Mesendoderm (in vitro differentiated cells): ENCODE data around the gene ACACA.

Experiments
- DNase-seq: peaks from one replicate; pipeline ENCODE4 v3.0.0; 2013
- H2AK5ac ChIP-seq: 2 replicates; pipeline ENCODE4 v1.6.1; 2013; ENCODE audit warnings: low read length, inconsistent platforms
- H2BK120ac ChIP-seq: 2 replicates; pipeline ENCODE4 v1.6.1; 2013; ENCODE audit warnings: low read depth, mild to moderate bottlenecking, low read length, moderate library complexity, mixed read lengths
- H2BK15ac ChIP-seq: replicated peaks from 2 replicates; pipeline ENCODE4 v1.6.1; 2013; ENCODE audit warnings: low read depth, mild to moderate bottlenecking, moderate library complexity
- H2BK5ac ChIP-seq: 2 replicates; pipeline ENCODE4 v1.6.1; 2013; ENCODE audit warnings: low read length, inconsistent platforms
- H3K18ac ChIP-seq: 2 replicates; pipeline ENCODE4 v1.6.1; 2013; ENCODE audit warnings: mild to moderate bottlenecking, low read length, mixed read lengths
- H3K23ac ChIP-seq: one replicate; pipeline ENCODE4 v1.6.1; 2013; ENCODE audit warnings: low read length
- H3K27ac ChIP-seq: 2 replicates; pipeline ENCODE4 v1.5.1; 2013; ENCODE audit warnings: low read depth, mild to moderate bottlenecking, inconsistent platforms, low read length, moderate library complexity
- H3K27me3 ChIP-seq: 2 replicates; pipeline ENCODE4 v1.6.1; 2013; ENCODE audit warnings: low read length, control low read depth, mild to moderate bottlenecking, inconsistent platforms; ENCODE audit not compliant: insufficient read depth, poor library complexity
- H3K36me3 ChIP-seq: 2 replicates; pipeline ENCODE4 v1.6.1; 2013; ENCODE audit warnings: low read length, inconsistent platforms; ENCODE audit not compliant: control insufficient read depth, insufficient read depth
- H3K4ac ChIP-seq: one replicate; pipeline ENCODE4 v1.6.1; 2013; ENCODE audit warnings: low read depth, mild to moderate bottlenecking, low read length, moderate library complexity
- H3K4me1 ChIP-seq: 2 replicates; pipeline ENCODE4 v1.6.1; 2013; ENCODE audit warnings: low read depth, low read length, inconsistent platforms; ENCODE audit not compliant: control insufficient read depth
- H3K4me2 ChIP-seq: 2 replicates; pipeline ENCODE4 v1.6.1; 2013; ENCODE audit warnings: low read length
- H3K4me3 ChIP-seq: 2 replicates; pipeline ENCODE4 v1.5.1; 2013; ENCODE audit warnings: mild to moderate bottlenecking, low read length
- H3K56ac ChIP-seq: one replicate; pipeline ENCODE4 v1.6.1; 2013; ENCODE audit warnings: low read length
- H3K79me1 ChIP-seq: 2 replicates; pipeline ENCODE4 v1.6.1; 2013; ENCODE audit warnings: low read length, inconsistent platforms
- H3K79me2 ChIP-seq: 2 replicates; pipeline ENCODE4 v1.6.1; 2013; ENCODE audit warnings: mild to moderate bottlenecking, low read length; ENCODE audit not compliant: control insufficient read depth, insufficient read depth
- H3K9ac ChIP-seq: 2 replicates; pipeline ENCODE4 v1.6.1; 2013; ENCODE audit warnings: low read length, inconsistent platforms
- H4K5ac ChIP-seq: one replicate; pipeline ENCODE4 v1.6.1; 2013; ENCODE audit warnings: low read length
- H4K8ac ChIP-seq: one replicate; pipeline ENCODE4 v1.6.1; 2013; ENCODE audit warnings: low read depth, mild to moderate bottlenecking, control low read depth, low read length, moderate library complexity
- WGBS: extraction: QIAGEN DNeasy Blood & Tissue Kit; methylation state at CpG from one replicate; pipeline ENCODE4 v1.1.7; 2013; ENCODE audit warnings: low lambda C conversion rate, missing lambda C conversion rate; ENCODE audit not compliant: insufficient coverage; ENCODE audit errors: extremely low coverage; 5-methylcytosine and 5-hydroxymethylcytosine counted together

ACACA gene

DNA sequence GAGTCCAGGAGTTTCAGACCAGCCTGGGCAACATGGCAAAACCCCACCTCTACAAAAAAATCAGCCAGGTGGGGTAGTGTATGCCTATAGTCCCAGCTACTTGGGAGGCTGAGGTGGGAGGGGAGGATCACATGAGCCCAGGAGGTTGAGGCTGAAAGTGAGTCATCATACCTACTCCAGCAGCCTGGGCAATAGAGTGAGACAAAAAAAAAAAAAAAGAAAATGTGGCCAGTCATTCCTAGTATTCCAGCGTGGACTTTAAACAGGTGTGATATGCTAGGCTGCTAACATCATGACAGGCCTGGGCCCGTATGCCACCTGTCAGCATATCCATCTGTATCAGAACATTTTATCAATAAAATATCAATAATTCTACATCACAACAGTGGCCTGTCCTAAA lies 314.6 kb downstream of the ACACA start:
- DNase-seq: no peak
- no peak overlapping the region for H3K4ac ChIP-seq
- no peak overlapping the region for H2BK5ac ChIP-seq
- no peak overlapping the region for H3K56ac ChIP-seq
- H2AK5ac ChIP-seq: no peak overlapping the region
- no peaks in the 10 kb centered on the region for H3K4me1 ChIP-seq
- H2BK15ac ChIP-seq: no peak overlapping the region
- no peak overlapping the region for H4K5ac ChIP-seq
- no peaks in the 10 kb centered on the region for H3K27me3 ChIP-seq
- H3K36me3 ChIP-seq: peaks cover 15% of the 10 kb centered on the region
- H3K4me2 ChIP-seq: no peak overlapping the region
- no peak overlapping the region for H3K23ac ChIP-seq
- no CpG with 5 or more reads among the region's 2 CpGs for WGBS
- no peak overlapping the region for H3K9ac ChIP-seq
- no peaks in the 10 kb centered on the region for H3K79me1 ChIP-seq
- no peak overlapping the region for H2BK120ac ChIP-seq
- no peak overlapping the region for H4K8ac ChIP-seq
- H3K18ac ChIP-seq: no peak overlapping the region
- H3K79me2 ChIP-seq: no peaks in the 10 kb centered on the region
- H3K4me3 ChIP-seq: no peak overlapping the region
- no peak overlapping the region for H3K27ac ChIP-seq

GRCh38 chr17:37090941-37091340 lies 315.7 kb downstream of the ACACA start:
- no peak overlapping the region for H3K9ac ChIP-seq
- no peak overlapping the region for H2BK15ac ChIP-seq
- no peak overlapping the region for H3K18ac ChIP-seq
- no peaks in the 10 kb centered on the region for H3K79me2 ChIP-seq
- no peak overlapping the region for H2BK5ac ChIP-seq
- H3K36me3 ChIP-seq: peaks cover 10% of the 10 kb centered on the region
- WGBS: no CpG with 5 or more reads among the region's 3 CpGs
- H3K4me3 ChIP-seq: no peak overlapping the region
- peak overlapping the region; percentile 15 for H3K56ac ChIP-seq
- no peak overlapping the region for H3K4me2 ChIP-seq
- no peak overlapping the region for H3K4ac ChIP-seq
- no peak for DNase-seq
- no peak overlapping the region for H2AK5ac ChIP-seq
- no peak overlapping the region for H3K27ac ChIP-seq
- no peak overlapping the region for H3K23ac ChIP-seq
- no peak overlapping the region for H4K8ac ChIP-seq
- H2BK120ac ChIP-seq: no peak overlapping the region
- H4K5ac ChIP-seq: no peak overlapping the region
- H3K79me1 ChIP-seq: no peaks in the 10 kb centered on the region
- no peaks in the 10 kb centered on the region for H3K27me3 ChIP-seq
- no peaks in the 10 kb centered on the region for H3K4me1 ChIP-seq

DNA sequence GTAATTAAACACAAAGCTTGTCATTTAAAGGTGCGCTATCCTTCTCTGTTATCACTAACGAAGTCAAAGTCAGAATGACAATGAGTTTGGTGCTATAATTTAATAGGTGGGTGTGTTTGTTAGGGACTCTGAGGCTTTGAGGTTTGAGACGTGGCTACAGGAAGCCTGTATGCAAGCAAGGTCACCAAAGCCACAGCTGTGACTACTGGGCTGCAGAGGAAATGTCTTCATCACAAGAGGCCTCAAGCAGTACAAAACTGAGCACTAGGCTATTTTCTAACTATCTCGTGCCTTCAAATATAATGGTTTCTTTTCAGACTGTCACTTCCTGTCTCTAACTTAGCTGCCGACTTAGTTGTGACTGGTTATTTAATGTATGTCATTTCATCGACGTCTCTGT lies 316.7 kb downstream of the ACACA start:
- Histone ChIP-seq H3K18ac (no peak overlapping the region), H2BK5ac (no peak overlapping the region), H3K27ac (no peak overlapping the region), H2BK120ac (no peak overlapping the region), H3K9ac (no peak overlapping the region), H2BK15ac (no peak overlapping the region), H3K36me3 (peaks cover 9% of the 10 kb centered on the region), H3K56ac (no peak overlapping the region), H3K79me1 (no peaks in the 10 kb centered on the region), H3K27me3 (no peaks in the 10 kb centered on the region), H4K8ac (no peak overlapping the region), H3K4ac (no peak overlapping the region), H3K79me2 (no peaks in the 10 kb centered on the region), H3K4me1 (no peaks in the 10 kb centered on the region), H2AK5ac (no peak overlapping the region), H4K5ac (no peak overlapping the region), H3K4me2 (no peak overlapping the region), H3K23ac (no peak overlapping the region), H3K4me3 (no peak overlapping the region)
- no peak for DNase-seq
- WGBS: no CpG with 5 or more reads among the region's 7 CpGs

DNA sequence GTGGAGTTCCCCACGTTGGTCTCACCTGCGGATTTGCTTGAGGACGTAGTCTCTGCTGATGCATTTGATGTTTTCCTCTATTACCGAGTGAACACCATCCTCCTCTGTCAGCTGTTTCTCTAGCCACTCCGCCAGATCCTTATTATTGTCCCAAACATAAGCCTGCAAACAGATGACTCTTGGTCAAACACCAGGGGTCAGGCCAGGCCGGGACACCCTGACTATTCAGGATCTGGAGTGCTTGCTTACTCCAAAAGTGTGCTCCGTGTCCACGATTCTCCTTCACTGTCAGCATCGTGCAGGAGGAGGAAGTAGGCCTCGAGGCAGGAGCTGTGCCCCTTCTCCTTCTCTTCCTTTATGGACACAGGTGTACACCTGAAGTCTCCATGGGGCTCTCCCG lies 317.7 kb downstream of the ACACA start:
- H3K4me3 ChIP-seq: no peak overlapping the region
- no peak for DNase-seq
- H2AK5ac ChIP-seq: no peak overlapping the region
- no peak overlapping the region for H3K56ac ChIP-seq
- H3K4me2 ChIP-seq: no peak overlapping the region
- no peak overlapping the region for H3K9ac ChIP-seq
- peaks cover 8% of the 10 kb centered on the region for H3K36me3 ChIP-seq
- no peak overlapping the region for H2BK120ac ChIP-seq
- no peak overlapping the region for H2BK5ac ChIP-seq
- H3K4ac ChIP-seq: no peak overlapping the region
- H3K79me1 ChIP-seq: no peaks in the 10 kb centered on the region
- H2BK15ac ChIP-seq: no peak overlapping the region
- H4K8ac ChIP-seq: no peak overlapping the region
- H3K18ac ChIP-seq: no peak overlapping the region
- no peak overlapping the region for H3K27ac ChIP-seq
- no CpG with 5 or more reads among the region's 11 CpGs for WGBS
- no peak overlapping the region for H4K5ac ChIP-seq
- H3K79me2 ChIP-seq: no peaks in the 10 kb centered on the region
- H3K23ac ChIP-seq: no peak overlapping the region
- no peaks in the 10 kb centered on the region for H3K27me3 ChIP-seq
- no peaks in the 10 kb centered on the region for H3K4me1 ChIP-seq

GRCh38 chr17:37088459-37088858 lies 318.2 kb downstream of the ACACA start:
- H3K23ac ChIP-seq: no peak overlapping the region
- H3K4me3 ChIP-seq: no peak overlapping the region
- H2BK120ac ChIP-seq: no peak overlapping the region
- no peak overlapping the region for H3K27ac ChIP-seq
- no peaks in the 10 kb centered on the region for H3K27me3 ChIP-seq
- H3K4me1 ChIP-seq: no peaks in the 10 kb centered on the region
- H3K9ac ChIP-seq: no peak overlapping the region
- no peaks in the 10 kb centered on the region for H3K79me1 ChIP-seq
- no peak overlapping the region for H3K4ac ChIP-seq
- no peak overlapping the region for H3K4me2 ChIP-seq
- H3K56ac ChIP-seq: no peak overlapping the region
- no CpG with 5 or more reads among the region's 3 CpGs for WGBS
- no peak for DNase-seq
- H2BK5ac ChIP-seq: no peak overlapping the region
- H4K8ac ChIP-seq: no peak overlapping the region
- H2BK15ac ChIP-seq: no peak overlapping the region
- no peaks in the 10 kb centered on the region for H3K79me2 ChIP-seq
- no peak overlapping the region for H3K18ac ChIP-seq
- H2AK5ac ChIP-seq: no peak overlapping the region
- peaks cover 8% of the 10 kb centered on the region for H3K36me3 ChIP-seq
- no peak overlapping the region for H4K5ac ChIP-seq

- H3K4me2 ChIP-seq: no peak overlapping the region
- no peak overlapping the region for H3K56ac ChIP-seq
- no peak overlapping the region for H3K4ac ChIP-seq
- H3K18ac ChIP-seq: no peak overlapping the region
- no peak overlapping the region for H3K4me3 ChIP-seq
- H2BK5ac ChIP-seq: no peak overlapping the region
- no CpG with 5 or more reads among the region's 5 CpGs for WGBS
- no peak overlapping the region for H3K27ac ChIP-seq
- no peak overlapping the region for H3K9ac ChIP-seq
- DNase-seq: no peak
- H3K79me1 ChIP-seq: no peaks in the 10 kb centered on the region
- H2AK5ac ChIP-seq: no peak overlapping the region
- no peak overlapping the region for H4K5ac ChIP-seq
- H3K27me3 ChIP-seq: no peaks in the 10 kb centered on the region
- H3K4me1 ChIP-seq: peaks cover under 1% of the 10 kb centered on the region
- H2BK120ac ChIP-seq: no peak overlapping the region
- no peak overlapping the region for H4K8ac ChIP-seq
- H3K36me3 ChIP-seq: peaks cover 8% of the 10 kb centered on the region
- H2BK15ac ChIP-seq: no peak overlapping the region
- H3K79me2 ChIP-seq: no peaks in the 10 kb centered on the region
- H3K23ac ChIP-seq: no peak overlapping the region
Observed at GRCh38 chr17:37087683-37088082, 319.0 kb downstream of the ACACA start.
